K562 (cell line): ENCODE data around the gene ZNF236. TPM values are rescaled to one million over a fixed set of nuclear protein-coding genes. Genes with fewer than 3 reads are reported as not detected.

Source experiments
- ATAC-seq: fragments of 200-7000 bp; cut with Tn5 transposase; 3 replicates; pipeline ENCODE4 v1.9.1; 2020; ENCODE audit warnings: moderate library complexity
- BruUV-seq: library from RNA; stranded (reverse); fragments of 400-500 nt; replicated peaks from 2 replicates; lab custom pipeline; 2021; lab: Mats Ljungman, UMichigan
- CTCF ChIA-PET: fragments of 300-600 bp; formaldehyde crosslinking; extraction: SDS; loops from one replicate; lab custom pipeline; 2021; ENCODE audit warnings: low intra/inter-chr PET ratio; lab: Yijun Ruan, JAX
- POLR2A ChIA-PET: fragments of 300-600, 350-650 bp; sonication (Branson Sonifier 250); formaldehyde crosslinking; extraction: SDS; loops from one replicate; lab custom pipeline; 2021; ENCODE audit warnings: antibody characterized with exemption, inconsistent platforms; lab: Yijun Ruan, JAX
- DNase-seq, 4 experiments: peaks; one replicate each; pipeline versions ENCODE4 v3.0.0 to v3.0.0-alpha.2; 2011 to 2018; ENCODE audit warnings: low spot score in 3 of 4, mixed read lengths in 3 of 4; ENCODE audit errors: extremely low read depth in 1 of 4
- FAIRE-seq: peaks from 2 replicates; lab custom pipeline; 2011; peaks lifted over from hg19 to GRCh38; lab: Jason Lieb, UNC
- H2AFZ ChIP-seq: 2 replicates; pipeline ENCODE4 v1.6.0; 2011; ENCODE audit warnings: low read depth, low read length, control low read depth, inconsistent platforms
- H3K27ac ChIP-seq: fragments of 200-600 bp; 3 replicates; pipeline ENCODE4 v1.8.0; 2011; ENCODE audit warnings: low read depth, mild to moderate bottlenecking, control low read depth, inconsistent platforms, low read length, moderate library complexity, mixed read lengths; ENCODE audit errors: extremely low read depth
- H3K27me3 ChIP-seq, 2 experiments: fragments of 300-600 bp in 1 of 2; 2 replicates in 1 of 2; 3 replicates in 1 of 2; pipeline versions ENCODE4 v1.6.0 to v1.8.0; 2011; ENCODE audit warnings: inconsistent platforms in 2 of 2, low read length in 2 of 2, mild to moderate bottlenecking in 1 of 2, mixed read lengths in 1 of 2, moderate library complexity in 1 of 2; ENCODE audit not compliant: control insufficient read depth in 2 of 2, insufficient read depth in 2 of 2
- H3K36me3 ChIP-seq: fragments of 300-600 bp; 3 replicates; pipeline ENCODE4 v1.8.0; 2011; ENCODE audit warnings: mild to moderate bottlenecking, low read length, inconsistent platforms; ENCODE audit not compliant: control insufficient read depth, insufficient read depth
- H3K4me1 ChIP-seq, 2 experiments: fragments of 200-600 bp in 1 of 2; replicated peaks in 1 of 2; 2 replicates in 1 of 2; 3 replicates in 1 of 2; pipeline versions ENCODE4 v1.5.1 to v1.8.0; 2011; ENCODE audit warnings: inconsistent platforms in 2 of 2, low read length in 2 of 2, mild to moderate bottlenecking in 1 of 2, mixed read lengths in 1 of 2, moderate library complexity in 1 of 2; ENCODE audit not compliant: control insufficient read depth in 2 of 2, insufficient read depth in 2 of 2
- H3K4me2 ChIP-seq: 2 replicates; pipeline ENCODE4 v1.6.1; 2011; ENCODE audit warnings: low read length, control low read depth, inconsistent platforms, mixed read lengths; ENCODE audit not compliant: insufficient read depth
- H3K4me3 ChIP-seq: fragments of 200-600 bp; sonication (generic), shearing (Covaris generic); 2 replicates; pipeline ENCODE4 v1.5.1; 2016; ENCODE audit warnings: control low read depth, inconsistent platforms
- H3K79me2 ChIP-seq: fragments of 200-600 bp; 3 replicates; pipeline ENCODE4 v1.8.0; 2011; ENCODE audit warnings: low read length, inconsistent platforms; ENCODE audit not compliant: control insufficient read depth, insufficient read depth
- H3K9ac ChIP-seq, 2 experiments: 2 replicates each; pipeline versions ENCODE4 v1.6.0 to v1.6.1; 2011; ENCODE audit warnings: low read depth in 2 of 2, low read length in 2 of 2, control low read depth in 1 of 2, inconsistent platforms in 1 of 2, mild to moderate bottlenecking in 1 of 2, mixed read lengths in 1 of 2; ENCODE audit not compliant: insufficient read depth in 1 of 2
- H3K9me1 ChIP-seq: one replicate; pipeline ENCODE4 v1.6.0; 2011; ENCODE audit warnings: inconsistent platforms, mild to moderate bottlenecking, low read length, moderate library complexity; ENCODE audit not compliant: control insufficient read depth, insufficient read depth
- H3K9me3 ChIP-seq: replicated peaks from 2 replicates; pipeline ENCODE4 v1.5.1; 2011; ENCODE audit warnings: low read depth, low read length, inconsistent platforms; ENCODE audit not compliant: control insufficient read depth, insufficient read depth
- H4K20me1 ChIP-seq: replicated peaks from 2 replicates; pipeline ENCODE4 v1.6.1; 2011; ENCODE audit warnings: low read length, inconsistent platforms, mixed read lengths; ENCODE audit not compliant: control insufficient read depth, insufficient read depth
- AFF4 ChIP-seq: sonication (generic); formaldehyde crosslinking; IDR thresholded peaks from 2 replicates; pipeline ENCODE4 v1.8.0; 2023; ENCODE audit warnings: mild to moderate bottlenecking, missing genetic modification reagents
- CEBPZ ChIP-seq: fragments of 150-350 bp; IDR thresholded peaks from 2 replicates; pipeline ENCODE4 v1.6.1; 2014; ENCODE audit warnings: low read depth, mild to moderate bottlenecking, low read length, borderline replicate concordance
- E2F1 ChIP-seq: sonication (generic); formaldehyde crosslinking; IDR thresholded peaks from 2 replicates; pipeline ENCODE4 v1.8.1; 2023; ENCODE audit warnings: mild to moderate bottlenecking, missing genetic modification reagents, moderate library complexity
- ELF1 ChIP-seq: fragments of 200-800 bp; sonication (Bioruptor generic); IDR thresholded peaks from 2 replicates; pipeline ENCODE4 v1.6.1; 2016; ENCODE audit warnings: missing genetic modification characterization, missing compliant biosample characterization
- ILF3 ChIP-seq: fragments of 450-650 bp; IDR thresholded peaks from 2 replicates; pipeline ENCODE4 v1.6.1; 2018; ENCODE audit warnings: antibody characterized with exemption, mild to moderate bottlenecking, moderate library complexity, borderline replicate concordance
- NR0B1 ChIP-seq: fragments of 450-650 bp; IDR thresholded peaks from one replicate; pipeline ENCODE4 v1.6.1; 2018; ENCODE audit warnings: mild to moderate bottlenecking, moderate library complexity; ENCODE audit not compliant: partially characterized antibody
- TOE1 ChIP-seq, 2 experiments: fragments of 450-650 bp in 1 of 2; sonication (generic) in 1 of 2; formaldehyde crosslinking in 1 of 2; IDR thresholded peaks; 2 replicates each; pipeline versions ENCODE4 v1.7.1 to v1.8.0; 2016 to 2022; ENCODE audit warnings: borderline replicate concordance in 2 of 2, mild to moderate bottlenecking in 2 of 2, antibody characterized with exemption in 1 of 2, inconsistent platforms in 1 of 2, low read depth in 1 of 2, missing genetic modification reagents in 1 of 2, moderate library complexity in 1 of 2
- ZBTB34 ChIP-seq: fragments of 250-450 bp; sonication (Bioruptor Pico); IDR thresholded peaks from 2 replicates; pipeline ENCODE4 v1.8.0; 2021; ENCODE audit warnings: mild to moderate bottlenecking, moderate library complexity
- WGBS: fragments of 100-300 bp; shearing (Covaris generic); methylation state at CpG from one replicate; pipeline ENCODE4 v1.1.6; 2016; ENCODE audit warnings: low coverage, mixed read lengths; ENCODE audit not compliant: insufficient coverage; ENCODE audit errors: missing lambda C conversion rate; 5-methylcytosine and 5-hydroxymethylcytosine counted together
- in situ Hi-C: fragments of 300-500 bp; cut with MboI; formaldehyde crosslinking; loops from 4 replicates; pipeline ENCODE4 v1.15.0; 2018; ENCODE audit warnings: inconsistent platforms, mixed read lengths
- intact Hi-C: fragments of 100-400 bp; cut with micrococcal nuclease; formaldehyde crosslinking; loops from 2 replicates; pipeline ENCODE4 v1.14.2; 2022
- polyA plus RNA-seq, 8 experiments: library from polyadenylated mRNA; depleted of rRNA in 4 of 8; stranded (reverse) in 5 of 8; unstranded in 3 of 8; fragments of >200 nt; fragmentation: Nextera tagmentation in 2 of 8; fragmentation: Illumina TruSeq in 1 of 8; extraction: Ambion mirVana in 2 of 8; extraction: Trizol in 1 of 8; gene quantifications; 2 replicates each; pipeline versions ENCODE4 v1.2.1 to v1.2.3, GENCODE V29; 2011 to 2014; ENCODE audit warnings: inconsistent platforms in 1 of 8, missing spikeins in 1 of 8
- total RNA-seq, 7 experiments: library from RNA; depleted of rRNA in 6 of 7; stranded (reverse); fragments of >200 nt in 6 of 7; fragmentation: Illumina TruSeq in 2 of 7; extraction: Trizol in 2 of 7; gene quantifications; 2 replicates each; pipeline versions ENCODE4 v1.2.1 to v1.2.3, GENCODE V29; 2011 to 2021; ENCODE audit warnings: low replicate concordance in 1 of 7

The ZNF236 gene
- total and polyA plus RNA-seq, 9 of the 15 experiments (the other 6 are each of a cell fraction or from before 2014, with no cell fraction given), result 0.35 to 8.7 (median 3.4) TPM

- ChIA-PET POLR2A (interaction anchor here (0.6 kb wide), 1 partner anchor 1990 kb away, joined by 3 read pairs; no protein-coding TSS in a partner anchor), CTCF (no interaction called here)
- Histone ChIP-seq H3K79me2 (no peaks in the 10 kb centered on the region), H3K4me2 (no peak overlapping the region), H3K36me3 (no peaks in the 10 kb centered on the region), H3K4me3 (no peak overlapping the region), H3K27me3 (peaks cover 2 to 33% of the 10 kb centered on the region in 2 experiments; a peak in 4 of 5 replicates), H3K9ac (no peak overlapping the region), H3K9me1 (no peaks in the 10 kb centered on the region), H3K9me3 (no peaks in the 10 kb centered on the region), H3K27ac (no peak overlapping the region), H3K4me1 (no peaks in the 10 kb centered on the region), H4K20me1 (no peaks in the 10 kb centered on the region; the same call in 1 of the 2 replicates), H2AFZ (no peak overlapping the region)
- 39% methylated on average over 6 of the region's 11 CpGs for WGBS
- in situ Hi-C loops (no loop called here), intact Hi-C loops (no loop called here)
- FAIRE-seq (no peak), DNase-seq (no peak), ATAC-seq (no peak)
- no TSS peak for BruUV-seq
- TF ChIP-seq ELF1 (tag) (no peak), TOE1 (IDR thresholded peaks at IDR 0.05; ENCODE audit: borderline replicate concordance) (no peak), TOE1 (CRISPR knock-in tag; IDR thresholded peaks at IDR 0.05; ENCODE audit: borderline replicate concordance, low read depth) (no peak), E2F1 (CRISPR knock-in tag) (no peak), AFF4 (CRISPR knock-in tag) (no peak), CEBPZ (no peak), ZBTB34 (CRISPR knock-in tag) (no peak), ILF3 (no peak), NR0B1 (no peak)
Observed at GRCh38 chr18:76977684-76978232, 155.4 kb downstream of the ZNF236 start.
